ENCODE data around the gene CGAS.

- no peak for TF ChIP-seq POLR2A (IDR thresholded peaks at IDR 0.05; ENCODE audit: low read depth, low read length)
- TF ChIP-seq CTCF (conservative IDR thresholded peaks at IDR 0.05; ENCODE audit: low read depth, low read length) = no peak
- no peak for TF ChIP-seq MAZ (IDR thresholded peaks at IDR 0.05; ENCODE audit: borderline replicate concordance, low read depth, low read length)
- TF ChIP-seq NFE2L2 (IDR thresholded peaks at IDR 0.05; ENCODE audit: low read depth, low read length) = no peak
- TF ChIP-seq ELK1 (IDR thresholded peaks at IDR 0.05; ENCODE audit: borderline replicate concordance, low read depth, low read length) = no peak
- no peak for TF ChIP-seq RCOR1 (IDR thresholded peaks at IDR 0.05; ENCODE audit: insufficient replicate concordance, low read length)
Measured at GRCh38 chr6:73388433-73388799, 63.7 kb downstream of the CGAS start.

Measured in IMR-90 (cell line).